ENCODE results near the gene BRINP1.

The BRINP1 gene

GRCh38 chr9:119412399-119412798 lies 43.2 kb upstream of the BRINP1 start:
- Histone ChIP-seq H2AFZ (ENCODE audit: low read depth, low read length, severe bottlenecking) (no peak overlapping the region), H3K4me3 (ENCODE audit: insufficient read depth, low read length, poor library complexity, severe bottlenecking) (no peak overlapping the region), H3K4me2 (ENCODE audit: low read depth, low read length, poor library complexity, severe bottlenecking) (no peak overlapping the region), H3K27ac (ENCODE audit: low read depth, low read length) (no peak overlapping the region), H3K36me3 (ENCODE audit: low read length) (no peaks in the 10 kb centered on the region), H3F3A (ENCODE audit: insufficient read depth) (no peaks in the 10 kb centered on the region), H4K20me1 (ENCODE audit: low read depth, low read length) (no peaks in the 10 kb centered on the region), H3K79me2 (ENCODE audit: insufficient read depth, low read length) (no peaks in the 10 kb centered on the region), H3K9me3 (ENCODE audit: insufficient read depth, low read length) (no peaks in the 10 kb centered on the region), H3K9ac (ENCODE audit: low read length) (no peak overlapping the region), H3K9me2 (replicated peaks; ENCODE audit: insufficient read depth, low read length) (no peaks in the 10 kb centered on the region), H3K27me3 (ENCODE audit: low read length) (no peaks in the 10 kb centered on the region)
- TF ChIP-seq EZH2phosphoT487 (conservative IDR thresholded peaks at IDR 0.05; ENCODE audit: low read length) (no peak), CTCF (IDR thresholded peaks at IDR 0.05; ENCODE audit: insufficient read depth, low read length, poor library complexity, severe bottlenecking) (no peak)

DNA sequence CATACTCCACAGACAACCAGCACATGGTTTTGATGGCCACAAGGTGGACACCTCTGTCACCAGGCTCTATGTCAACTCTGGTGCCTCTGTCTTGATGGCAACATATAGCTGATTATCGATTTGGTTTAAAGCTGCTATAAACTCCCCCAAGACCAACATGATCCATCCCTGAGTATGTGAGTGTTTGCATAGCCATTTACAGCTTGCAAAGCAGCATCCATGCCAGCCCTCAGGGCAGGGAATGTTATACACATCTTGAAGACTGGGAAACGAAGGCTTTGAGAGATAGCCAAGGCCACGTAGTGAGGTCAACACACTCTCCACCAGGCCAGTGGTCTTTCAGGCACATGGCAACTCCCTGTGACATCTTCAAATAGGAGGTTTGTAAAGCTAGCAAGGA lies 40.3 kb upstream of the BRINP1 start:
- H3K79me2 ChIP-seq (ENCODE audit: insufficient read depth, low read length) = no peaks in the 10 kb centered on the region
- no peak overlapping the region for H3K9ac ChIP-seq (ENCODE audit: low read length)
- no peaks in the 10 kb centered on the region for H3F3A ChIP-seq (ENCODE audit: insufficient read depth)
- H4K20me1 ChIP-seq (ENCODE audit: low read depth, low read length) = no peaks in the 10 kb centered on the region
- H3K9me2 ChIP-seq (replicated peaks; ENCODE audit: insufficient read depth, low read length) = no peaks in the 10 kb centered on the region
- H3K9me3 ChIP-seq (ENCODE audit: insufficient read depth, low read length) = no peaks in the 10 kb centered on the region
- H3K27ac ChIP-seq (ENCODE audit: low read depth, low read length) = no peak overlapping the region
- H3K4me2 ChIP-seq (ENCODE audit: low read depth, low read length, poor library complexity, severe bottlenecking) = no peak overlapping the region
- H3K27me3 ChIP-seq (ENCODE audit: low read length) = no peaks in the 10 kb centered on the region
- H3K36me3 ChIP-seq (ENCODE audit: low read length) = no peaks in the 10 kb centered on the region
- no peak overlapping the region for H2AFZ ChIP-seq (ENCODE audit: low read depth, low read length, severe bottlenecking)
- H3K4me3 ChIP-seq (ENCODE audit: insufficient read depth, low read length, poor library complexity, severe bottlenecking) = no peak overlapping the region
- TF ChIP-seq CTCF (IDR thresholded peaks at IDR 0.05; ENCODE audit: insufficient read depth, low read length, poor library complexity, severe bottlenecking) (no peak), EZH2phosphoT487 (conservative IDR thresholded peaks at IDR 0.05; ENCODE audit: low read length) (no peak)

DNA sequence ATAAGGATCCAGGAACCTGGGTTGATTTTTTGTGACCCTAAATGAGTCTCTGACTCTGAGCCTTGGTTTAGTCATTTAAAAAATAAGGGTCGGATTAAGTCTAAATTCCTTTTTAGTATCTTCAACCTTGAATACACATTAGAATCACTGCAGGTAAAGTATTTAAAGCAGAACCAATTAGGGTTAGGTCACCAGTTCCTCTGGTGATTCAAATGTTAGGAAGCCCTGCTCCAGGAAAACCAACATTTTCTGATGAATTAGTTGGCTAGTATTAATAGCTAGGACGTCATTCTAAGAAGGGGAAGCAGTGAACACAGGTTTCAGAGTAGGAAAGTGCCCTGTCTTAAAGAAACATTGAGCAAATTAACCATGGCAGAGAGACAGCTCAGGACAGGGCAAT lies 31.4 kb upstream of the BRINP1 start:
- H3K36me3 ChIP-seq (ENCODE audit: low read length) = no peaks in the 10 kb centered on the region
- H3F3A ChIP-seq (ENCODE audit: insufficient read depth) = no peaks in the 10 kb centered on the region
- no peaks in the 10 kb centered on the region for H3K9me3 ChIP-seq (ENCODE audit: insufficient read depth, low read length)
- TF ChIP-seq CTCF (IDR thresholded peaks at IDR 0.05; ENCODE audit: insufficient read depth, low read length, poor library complexity, severe bottlenecking) = no peak
- TF ChIP-seq EZH2phosphoT487 (conservative IDR thresholded peaks at IDR 0.05; ENCODE audit: low read length) = no peak
- H3K9me2 ChIP-seq (replicated peaks; ENCODE audit: insufficient read depth, low read length) = no peaks in the 10 kb centered on the region
- H2AFZ ChIP-seq (ENCODE audit: low read depth, low read length, severe bottlenecking) = no peak overlapping the region
- H4K20me1 ChIP-seq (ENCODE audit: low read depth, low read length) = no peaks in the 10 kb centered on the region
- no peak overlapping the region for H3K4me2 ChIP-seq (ENCODE audit: low read depth, low read length, poor library complexity, severe bottlenecking)
- H3K4me3 ChIP-seq (ENCODE audit: insufficient read depth, low read length, poor library complexity, severe bottlenecking) = no peak overlapping the region
- no peak overlapping the region for H3K27ac ChIP-seq (ENCODE audit: low read depth, low read length)
- H3K79me2 ChIP-seq (ENCODE audit: insufficient read depth, low read length) = no peaks in the 10 kb centered on the region
- H3K27me3 ChIP-seq (ENCODE audit: low read length) = no peaks in the 10 kb centered on the region
- H3K9ac ChIP-seq (ENCODE audit: low read length) = no peak overlapping the region

- Histone ChIP-seq H3K9me2 (replicated peaks; ENCODE audit: insufficient read depth, low read length) (no peaks in the 10 kb centered on the region), H3K4me2 (ENCODE audit: low read depth, low read length, poor library complexity, severe bottlenecking) (no peak overlapping the region), H3K4me3 (ENCODE audit: insufficient read depth, low read length, poor library complexity, severe bottlenecking) (no peak overlapping the region), H3K9ac (ENCODE audit: low read length) (no peak overlapping the region), H3F3A (ENCODE audit: insufficient read depth) (no peaks in the 10 kb centered on the region), H3K27ac (ENCODE audit: low read depth, low read length) (no peak overlapping the region), H3K9me3 (ENCODE audit: insufficient read depth, low read length) (no peaks in the 10 kb centered on the region), H3K27me3 (ENCODE audit: low read length) (no peaks in the 10 kb centered on the region), H3K79me2 (ENCODE audit: insufficient read depth, low read length) (no peaks in the 10 kb centered on the region), H2AFZ (ENCODE audit: low read depth, low read length, severe bottlenecking) (no peak overlapping the region), H4K20me1 (ENCODE audit: low read depth, low read length) (no peaks in the 10 kb centered on the region), H3K36me3 (ENCODE audit: low read length) (no peaks in the 10 kb centered on the region)
- TF ChIP-seq EZH2phosphoT487 (conservative IDR thresholded peaks at IDR 0.05; ENCODE audit: low read length) = no peak
- no peak for TF ChIP-seq CTCF (IDR thresholded peaks at IDR 0.05; ENCODE audit: insufficient read depth, low read length, poor library complexity, severe bottlenecking)
These were observed 29.1 kb upstream of the BRINP1 start for GRCh38 chr9:119398350-119398749.
